NCI-H1048 (cell line): ENCODE results near the gene HECTD1.
"Not testable (repeated sequence)": the region's sequence is repeated elsewhere in the genome, so short reads cannot be mapped to it uniquely, and the experiment has no call there.

Experiments used
- DNase-seq: peaks from one replicate; lab custom pipeline; 2025; lab: John Stamatoyannopoulos, UW

The HECTD1 gene

DNA sequence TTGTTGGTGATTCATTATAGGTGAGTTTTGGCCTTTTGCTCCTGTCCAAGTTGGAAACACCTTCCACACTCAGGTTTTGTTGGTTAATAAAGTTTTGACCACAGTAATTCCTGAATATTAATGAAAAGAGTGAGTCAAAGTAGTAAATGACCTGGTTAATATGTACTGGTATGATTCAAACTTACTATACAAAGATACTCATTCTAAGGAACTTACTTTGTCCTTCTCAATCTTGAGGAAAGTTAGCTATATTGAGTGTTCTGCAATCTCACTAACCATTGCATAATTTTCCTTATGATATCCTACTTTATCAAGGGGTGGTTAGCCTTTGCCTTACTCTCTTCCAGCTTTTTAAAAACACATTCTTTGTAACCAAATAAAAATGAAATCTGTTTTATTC lies 20.9 kb upstream of the HECTD1 start:
- DNase-seq: no peak

DNA sequence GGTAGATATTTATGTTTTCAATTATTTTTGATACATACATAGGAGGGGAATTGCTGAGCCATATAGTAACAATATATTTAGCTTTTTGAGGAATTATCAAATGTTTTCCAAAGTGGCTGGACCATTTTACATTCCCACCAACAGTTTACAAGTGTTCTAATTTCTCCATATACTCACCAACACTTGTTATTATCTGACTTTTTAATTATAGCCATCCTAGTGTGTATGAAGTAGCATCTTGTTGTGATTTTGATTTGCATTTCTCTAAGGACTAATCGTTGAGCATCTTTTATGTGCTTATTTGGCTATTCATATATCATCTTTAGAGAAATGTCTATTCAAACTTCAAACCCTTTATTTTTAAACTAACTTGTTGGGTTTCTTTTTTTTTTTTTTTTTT lies 17.2 kb upstream of the HECTD1 start:
- DNase-seq: no peak

DNA sequence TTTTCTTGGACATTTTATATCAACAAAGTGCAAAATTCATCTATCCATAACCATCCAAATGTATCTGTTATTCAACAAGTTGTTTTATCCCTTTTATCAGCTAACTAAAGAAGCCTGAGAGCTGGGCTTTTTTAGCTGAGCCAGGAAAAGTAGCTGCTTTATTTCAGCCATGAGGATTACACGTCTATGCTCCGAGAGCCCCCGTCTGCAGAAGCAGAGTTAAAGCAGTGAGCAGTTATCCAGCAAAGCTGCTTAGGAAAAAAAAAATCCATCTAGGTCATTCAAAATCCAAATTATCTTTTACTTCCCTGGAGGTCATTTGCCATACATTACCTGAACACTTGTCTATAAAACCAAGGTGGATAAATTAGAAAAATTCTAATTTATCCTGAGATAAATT lies 15.7 kb upstream of the HECTD1 start:
- no peak for DNase-seq

DNA sequence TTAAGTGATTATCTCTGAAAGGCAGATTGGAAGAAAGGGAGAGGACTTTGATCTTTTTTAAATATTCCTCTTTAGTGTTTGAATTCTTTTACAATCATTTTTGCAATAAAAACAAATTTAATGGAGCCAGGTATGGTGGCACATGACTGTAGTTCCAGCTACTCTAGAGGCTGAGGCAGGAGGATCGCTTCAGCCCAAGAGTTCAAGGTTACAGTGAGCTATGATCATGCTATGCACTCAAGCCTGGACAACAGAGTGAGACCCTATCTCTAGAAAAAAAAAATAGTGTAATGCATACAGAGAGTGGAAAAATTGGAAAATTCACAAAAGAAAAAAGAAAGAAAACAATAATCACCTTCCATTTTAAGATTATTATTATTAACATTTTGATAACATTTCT lies 15.2 kb upstream of the HECTD1 start:
- no peak for DNase-seq

DNA sequence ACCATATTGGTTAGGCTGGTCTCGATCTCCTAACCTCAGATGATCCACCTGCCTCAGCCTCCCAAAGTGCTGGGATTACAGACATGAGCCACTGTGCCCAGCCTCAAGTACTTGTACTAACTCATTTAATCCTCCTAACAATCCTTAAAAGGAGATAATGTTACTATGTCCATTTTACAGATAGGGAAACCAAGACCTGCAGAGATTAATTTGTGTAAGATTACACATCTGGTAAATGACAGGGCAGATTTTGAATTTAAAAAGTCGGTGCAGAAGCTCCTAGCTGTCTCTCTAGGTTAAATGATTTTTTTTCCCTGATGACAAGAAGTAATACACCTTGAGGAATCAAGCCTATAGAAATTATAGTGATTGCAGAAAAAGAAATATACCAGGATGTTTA lies 13.7 kb upstream of the HECTD1 start:
- no peak for DNase-seq

DNA sequence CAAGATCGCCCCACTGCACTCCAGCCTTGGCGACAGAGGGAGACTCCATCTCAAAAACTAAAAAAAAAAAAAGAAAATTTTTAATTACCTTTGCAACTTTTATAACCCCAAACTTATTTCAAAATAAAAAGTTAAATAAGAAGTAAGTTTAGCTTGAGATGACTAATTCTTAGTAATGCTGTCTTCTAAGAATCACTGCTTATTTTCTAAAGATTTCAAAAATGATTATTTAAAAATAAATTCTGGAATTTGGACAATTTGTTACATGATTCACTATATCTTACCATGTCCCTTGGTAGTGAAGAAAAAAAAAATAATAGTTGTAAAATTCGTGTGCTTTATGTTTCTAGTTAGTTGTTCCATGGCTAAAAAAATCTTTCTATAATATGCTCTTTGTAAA lies 11.6 kb upstream of the HECTD1 start:
- no peak for DNase-seq

DNA sequence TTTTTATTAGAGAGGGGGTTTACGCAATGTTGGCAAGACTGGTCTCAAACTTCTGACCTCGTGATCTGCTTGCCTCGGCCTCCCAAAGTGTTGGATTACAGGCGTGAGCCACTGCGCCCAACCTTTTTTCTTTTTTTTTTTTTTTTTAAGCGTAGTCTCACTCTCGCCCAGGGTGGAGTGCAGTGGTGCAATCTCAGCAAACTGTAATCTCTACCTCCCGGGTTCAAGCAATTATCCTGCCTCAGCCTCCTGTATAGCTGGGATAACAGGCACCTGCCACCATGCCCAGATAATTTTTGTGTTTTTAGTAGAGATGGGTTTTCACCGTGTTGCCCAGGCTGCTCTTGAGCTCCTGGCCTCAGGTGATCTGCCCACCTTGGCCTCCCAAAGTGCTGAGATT lies 8.8 kb upstream of the HECTD1 start:
- no peak for DNase-seq

DNA sequence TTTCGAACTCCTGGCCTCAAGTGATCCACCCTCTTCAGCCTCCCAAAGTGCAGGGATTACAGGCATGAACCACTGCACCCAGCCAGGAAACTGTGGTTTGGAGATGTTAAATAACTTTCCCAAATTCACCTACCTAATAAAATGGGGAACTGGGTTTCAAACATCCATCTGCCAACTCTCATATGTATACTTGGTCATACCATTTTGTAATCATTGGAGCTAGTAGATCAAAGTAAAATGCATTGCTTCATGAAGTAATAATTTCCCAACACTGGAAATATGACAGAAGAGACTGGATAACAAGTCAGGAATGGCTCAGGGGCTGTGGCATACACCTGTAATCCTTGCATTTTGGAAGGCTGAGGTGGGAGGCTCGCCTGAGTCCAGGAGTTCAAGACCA lies 5.3 kb upstream of the HECTD1 start:
- DNase-seq: no peak

DNA sequence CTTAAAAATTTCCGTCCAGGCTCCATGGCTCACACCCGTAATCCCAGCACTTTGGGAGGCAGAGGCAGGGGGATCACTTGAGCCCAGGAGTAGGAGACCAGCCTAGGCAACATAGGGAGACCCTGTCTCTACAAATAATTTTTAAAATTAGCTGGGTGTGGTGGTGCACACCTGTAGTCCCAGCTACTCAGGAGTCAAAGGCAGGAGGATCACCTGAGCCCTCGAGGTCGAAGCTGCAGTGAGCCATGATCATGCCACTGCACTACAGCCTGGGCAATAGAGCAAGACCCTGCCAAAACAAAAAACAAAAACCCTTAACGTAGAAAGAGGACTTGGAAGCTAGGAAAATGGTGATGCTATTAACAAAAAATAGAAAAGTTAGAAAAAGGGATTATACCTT lies 2.0 kb upstream of the HECTD1 start:
- no peak for DNase-seq

DNA sequence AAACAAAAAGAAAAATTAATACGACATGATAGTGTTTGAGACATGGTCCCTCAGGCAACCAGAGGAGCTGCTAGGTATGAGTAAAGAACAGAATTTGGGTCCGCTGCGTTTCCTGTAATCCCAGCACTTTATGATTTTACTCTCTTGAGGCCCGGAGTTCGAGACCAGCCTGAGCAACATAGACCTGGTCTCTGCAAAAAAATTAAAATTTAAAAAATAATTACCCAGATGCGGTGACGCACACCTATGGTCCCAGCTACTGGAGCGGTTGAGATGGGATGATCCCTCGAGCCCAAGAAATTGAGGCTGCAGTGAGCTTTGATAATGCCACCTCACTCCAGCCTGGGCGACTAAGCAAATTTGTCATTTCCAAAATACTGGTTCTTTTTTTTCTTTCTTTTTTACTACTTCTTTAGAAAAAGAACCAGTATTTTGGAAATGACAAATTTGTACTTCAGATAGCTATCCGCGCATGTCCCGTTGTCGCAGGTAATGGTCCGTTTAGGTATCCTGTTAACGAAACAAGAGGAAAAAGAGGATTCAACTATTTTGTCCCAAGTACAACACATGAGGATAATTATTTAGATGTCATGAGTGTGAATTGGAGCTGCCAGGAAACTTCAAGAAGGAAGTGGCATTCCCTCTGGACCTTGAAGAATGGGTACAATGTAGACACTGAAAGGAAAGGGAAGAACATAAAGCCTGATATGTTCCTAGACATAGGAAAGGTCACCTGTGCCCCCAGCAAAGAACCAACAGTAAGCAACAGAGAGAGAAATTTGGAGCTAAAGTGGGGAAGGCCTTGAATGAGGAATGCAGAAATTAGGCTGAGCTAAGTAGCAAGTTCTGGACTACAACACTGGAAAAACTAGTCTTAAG lies 1.2 kb upstream of the HECTD1 start:
- no peak for DNase-seq

DNA sequence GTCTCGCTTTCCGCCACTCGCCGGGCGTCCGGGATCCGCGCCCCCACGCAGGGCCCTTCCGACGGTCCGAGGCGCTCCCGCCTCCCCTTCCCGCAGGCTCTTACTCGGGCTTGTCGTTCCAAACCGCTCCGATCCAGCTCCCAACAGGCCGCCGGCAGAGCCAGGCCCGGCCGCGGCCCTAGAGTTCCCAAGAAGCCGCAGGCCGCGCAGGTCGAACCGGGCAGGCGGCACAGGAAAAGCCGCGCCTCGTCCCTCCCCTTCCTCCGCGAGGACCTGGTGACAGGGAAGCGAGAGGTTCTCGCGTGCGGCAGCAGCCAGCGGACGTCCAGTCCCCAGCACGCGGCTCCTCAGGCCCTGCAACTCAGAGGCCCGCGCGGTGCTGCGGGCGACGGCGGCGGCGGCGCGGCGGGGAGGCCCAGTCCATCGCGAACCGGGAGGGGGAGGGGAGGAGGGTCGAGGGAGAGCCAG lies 272 bp downstream of the HECTD1 start:
- DNase-seq: peak; percentile 69

DNA sequence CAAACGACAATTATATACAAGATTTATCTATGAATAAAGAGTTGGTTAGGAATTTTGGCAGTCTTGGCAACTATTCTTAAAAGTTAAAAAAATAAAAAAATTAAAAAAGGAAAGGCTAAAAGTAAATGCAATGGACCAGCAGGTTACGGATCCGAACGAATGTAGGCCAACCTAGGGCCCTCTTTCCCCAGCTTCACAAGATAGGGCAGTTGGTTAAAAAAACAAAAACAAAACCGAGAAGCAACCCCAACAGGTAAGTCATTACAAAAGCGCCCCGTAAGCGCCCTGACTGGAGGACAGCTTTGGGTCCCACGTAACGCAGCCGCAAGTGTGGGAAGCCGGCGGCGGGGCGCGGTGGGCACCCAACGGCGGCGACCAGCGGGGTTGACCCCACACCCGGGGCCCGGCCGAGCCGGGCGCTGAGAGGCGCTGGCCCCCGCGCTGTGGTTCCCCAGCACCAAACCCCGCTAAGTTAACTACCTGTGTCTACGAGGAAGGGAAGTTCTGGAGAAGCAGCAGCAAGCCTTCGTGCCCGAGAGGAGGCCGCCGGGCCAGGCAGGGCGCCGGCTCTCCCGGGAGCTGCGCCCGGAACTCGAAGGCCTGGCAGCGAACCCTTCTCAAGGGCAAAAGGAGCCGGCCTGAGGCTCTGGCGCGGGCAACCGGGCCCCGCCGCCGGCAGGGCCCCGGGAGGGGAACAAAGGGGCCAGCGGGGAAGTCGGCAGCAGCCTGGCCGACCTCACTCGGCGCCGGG lies 882 bp downstream of the HECTD1 start:
- DNase-seq: no peak

DNA sequence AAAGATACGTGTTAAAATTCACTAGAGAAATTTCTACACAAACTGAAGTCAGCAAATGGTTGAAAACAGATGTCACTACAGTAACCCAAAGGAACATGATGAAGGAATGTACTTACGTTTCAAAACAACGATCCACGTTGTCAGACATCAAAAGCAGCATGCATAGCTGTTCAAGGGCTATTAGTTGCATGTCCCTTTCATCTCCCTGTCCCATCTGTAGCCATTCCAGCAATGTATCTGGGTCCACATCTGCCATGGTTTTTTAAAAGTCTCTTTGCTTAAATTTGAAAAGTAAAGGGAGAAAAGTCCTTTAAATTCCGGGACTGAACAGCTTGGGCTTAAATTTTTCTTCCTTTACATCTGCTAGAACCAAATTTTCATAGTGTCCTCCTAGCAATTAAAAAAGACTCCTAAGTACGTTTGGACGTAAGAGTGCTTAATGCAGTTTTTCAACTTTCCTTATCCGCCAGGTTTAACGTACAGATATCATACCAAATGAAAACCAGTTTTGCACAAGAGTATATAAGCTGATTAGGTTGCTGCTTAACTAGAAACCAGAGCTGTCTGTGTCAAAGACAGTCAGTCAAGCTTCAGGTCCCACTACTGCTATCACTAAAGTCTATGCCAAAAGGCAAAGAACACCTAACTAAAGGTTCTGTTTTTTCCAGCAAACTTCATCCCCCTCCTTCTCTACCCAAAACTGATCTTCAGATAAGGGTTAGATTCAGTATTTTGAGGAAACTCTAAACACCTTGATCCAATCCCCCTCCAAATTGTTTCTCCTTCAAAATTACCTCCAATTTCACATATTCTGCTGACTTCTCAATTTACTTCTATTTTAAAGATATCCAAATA lies 1.7 kb downstream of the HECTD1 start:
- no peak for DNase-seq

DNA sequence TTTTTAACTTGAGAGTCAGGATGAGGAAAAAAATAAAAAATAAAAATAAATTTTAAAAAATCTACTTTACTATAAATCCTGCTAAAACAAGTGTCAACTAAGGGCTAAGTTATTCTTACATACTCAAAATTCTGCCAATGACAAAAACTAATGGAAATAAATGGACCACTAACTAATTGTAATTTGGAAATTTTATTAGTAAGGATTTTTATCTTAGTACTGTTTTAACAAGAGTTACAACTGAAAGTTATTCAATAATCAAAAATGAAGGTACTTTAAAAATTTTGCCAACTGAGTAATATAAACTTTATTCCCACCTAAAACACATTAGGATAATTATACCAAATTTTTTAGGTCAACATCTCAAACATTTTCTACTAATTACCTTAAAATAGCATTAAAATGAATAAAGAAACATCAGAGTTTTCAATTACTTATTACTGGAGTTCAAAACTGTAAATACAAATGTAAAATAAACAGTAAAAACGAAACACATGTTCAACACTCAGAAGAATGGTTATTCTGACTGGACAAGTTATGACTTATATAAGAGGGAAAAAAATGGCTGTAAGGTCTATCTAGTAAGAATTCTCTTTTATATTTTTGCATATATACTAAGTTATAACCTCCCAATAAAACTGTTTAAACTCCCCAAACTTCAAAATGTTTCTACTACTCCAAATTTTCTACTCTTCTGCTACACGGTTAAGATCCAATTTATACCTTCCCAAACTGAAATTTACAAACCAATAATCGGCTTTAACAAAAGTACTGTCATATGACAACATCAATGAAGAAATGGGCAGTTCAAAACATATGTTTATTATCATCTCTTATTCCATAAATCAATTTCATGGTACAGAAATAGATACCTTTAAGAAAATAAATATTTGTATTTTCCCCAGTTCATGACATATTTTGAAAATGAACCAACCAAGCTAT lies 2.7 kb downstream of the HECTD1 start:
- no peak for DNase-seq

DNA sequence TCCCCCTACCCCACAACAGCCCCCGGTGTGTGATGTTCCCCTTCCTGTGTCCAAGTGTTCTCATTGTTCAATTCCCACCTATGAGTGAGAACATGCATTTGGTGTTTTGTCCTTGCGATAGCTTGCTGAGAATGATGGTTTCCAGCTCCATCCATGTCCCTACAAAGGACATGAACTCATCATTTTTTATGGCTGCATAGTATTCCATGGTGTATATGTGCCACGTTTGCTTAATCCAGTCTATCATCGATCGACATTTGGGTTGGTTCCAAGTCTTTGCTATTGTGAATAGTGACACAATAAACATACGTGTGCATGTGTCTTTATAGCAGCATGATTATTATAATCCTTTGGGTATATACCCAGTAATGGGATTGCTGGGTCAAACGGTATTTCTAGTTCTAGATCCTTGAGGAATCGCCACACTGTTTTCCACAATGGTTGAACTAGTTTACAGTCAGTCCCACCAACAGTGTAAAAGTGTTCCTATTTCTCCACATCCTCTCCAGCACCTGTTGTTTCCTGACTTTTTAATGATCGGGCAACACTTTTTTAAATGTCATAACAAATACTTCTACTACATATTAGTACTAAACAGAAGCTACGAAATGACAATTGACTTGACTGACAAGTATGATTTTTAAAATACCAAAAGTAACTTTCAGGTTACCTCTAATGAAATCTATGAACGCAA lies 3.5 kb downstream of the HECTD1 start:
- DNase-seq: not testable (repeated sequence)

DNA sequence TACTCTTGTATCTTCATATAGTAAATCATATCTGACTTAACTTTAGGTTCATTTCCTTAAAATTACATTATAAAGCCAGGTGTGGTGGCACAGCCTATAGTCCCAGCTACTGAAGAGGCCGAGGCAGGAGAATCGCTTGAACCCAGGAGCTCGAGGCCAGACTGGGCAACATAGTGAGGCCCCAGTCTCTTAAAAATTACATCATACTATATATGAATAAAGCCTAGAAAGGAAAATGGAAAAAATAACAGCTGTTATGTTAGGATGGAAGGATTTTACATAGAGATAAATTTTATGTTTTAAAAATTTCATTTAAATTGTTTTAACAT lies 4.2 kb downstream of the HECTD1 start:
- DNase-seq: no peak

DNA sequence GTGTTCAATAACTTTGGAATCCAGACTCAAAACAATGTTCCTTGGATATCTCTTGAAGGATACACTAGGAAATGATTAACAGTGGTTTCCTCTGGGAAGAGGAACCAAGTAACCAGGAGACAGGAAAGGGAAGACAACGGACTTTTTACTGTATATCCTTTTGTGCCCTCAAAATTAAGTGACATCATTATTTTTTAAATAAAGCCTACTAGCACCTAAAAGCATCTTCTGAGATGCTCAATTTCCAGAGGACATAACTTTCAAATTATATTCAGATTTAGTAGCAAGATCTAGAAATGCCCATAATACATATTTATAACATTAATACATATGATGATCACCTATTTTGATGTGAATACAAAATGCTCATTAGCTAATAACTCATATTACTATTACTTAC lies 6.5 kb downstream of the HECTD1 start:
- no peak for DNase-seq

DNA sequence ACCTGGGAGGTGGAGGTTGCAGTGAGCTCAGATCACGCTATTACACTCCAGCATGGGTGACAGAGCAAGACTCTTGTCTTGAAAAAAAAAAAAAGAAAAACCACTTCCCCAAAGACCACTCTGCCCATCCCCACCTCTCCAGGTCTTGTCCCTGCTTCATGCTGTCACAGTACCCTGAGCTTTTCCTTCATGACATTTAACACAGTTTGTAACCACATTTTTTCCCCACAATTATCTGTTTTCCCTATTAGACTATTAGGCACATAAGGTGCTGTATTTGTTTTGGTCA lies 6.9 kb downstream of the HECTD1 start:
- no peak for DNase-seq

DNA sequence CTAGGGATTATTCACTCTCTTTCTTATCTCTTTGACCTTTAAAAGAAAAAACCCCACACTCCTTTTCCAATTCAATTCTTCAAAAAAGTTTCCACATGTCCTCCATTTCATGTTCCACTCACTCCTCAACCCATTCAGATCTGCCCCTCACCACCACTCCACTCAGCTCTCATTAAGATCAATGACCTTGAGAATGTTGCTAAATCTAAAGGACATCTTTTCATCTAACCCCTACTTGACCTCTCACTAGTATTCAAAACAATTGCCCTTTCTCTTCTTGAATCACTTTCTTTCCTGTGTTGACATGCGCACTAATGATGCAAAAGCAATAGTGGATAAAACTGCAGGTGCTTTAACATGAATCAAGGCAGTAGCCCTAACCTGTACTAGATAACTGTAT lies 9.9 kb downstream of the HECTD1 start:
- no peak for DNase-seq

DNA sequence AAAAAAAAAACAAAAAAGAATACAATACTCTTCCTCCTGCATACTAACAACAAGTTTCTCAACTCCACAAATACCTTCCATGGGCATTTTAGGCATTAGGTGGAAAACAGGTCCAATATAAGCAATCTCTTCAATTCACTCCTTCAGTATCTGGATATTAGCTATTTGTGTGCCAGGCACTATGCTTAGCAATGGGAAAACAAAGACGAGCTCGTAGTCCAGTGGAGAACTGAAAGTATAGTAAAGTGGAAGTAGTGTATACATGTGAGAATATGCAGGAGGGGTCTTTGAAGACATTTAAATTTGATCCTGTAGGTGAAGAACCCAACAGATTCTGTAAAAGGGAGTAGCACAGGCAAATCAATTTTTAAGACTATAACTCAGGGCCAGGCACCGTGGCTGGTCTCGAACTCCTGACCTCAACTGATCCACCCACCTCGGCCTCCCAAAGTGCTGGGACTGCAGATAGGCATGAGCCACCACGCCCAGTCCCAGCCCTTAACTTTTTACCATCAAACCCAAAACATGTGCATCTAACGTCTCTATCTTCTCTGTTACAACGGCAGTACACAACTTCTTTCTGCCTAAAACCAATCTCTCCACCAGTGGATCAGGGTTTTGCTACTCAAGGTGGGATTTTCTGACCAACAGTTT lies 10.6 kb downstream of the HECTD1 start:
- no peak for DNase-seq

DNA sequence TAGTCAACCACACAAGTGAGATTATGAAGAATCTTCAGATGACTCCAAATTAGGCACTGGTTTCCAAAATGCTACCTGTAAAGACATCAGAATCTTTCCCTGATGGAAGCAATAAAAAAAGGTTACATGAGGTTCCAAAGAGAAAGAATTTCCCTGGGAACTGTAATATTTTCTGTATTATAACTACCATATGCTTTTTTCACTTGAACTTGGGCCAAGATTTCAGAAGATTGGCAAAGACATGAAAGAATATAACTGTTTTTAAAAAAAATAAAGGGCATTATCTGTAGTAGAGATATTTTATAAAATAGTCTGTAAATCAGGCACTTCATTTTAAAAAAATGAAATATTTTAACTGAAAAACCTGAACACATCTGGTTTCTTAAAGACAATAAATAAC lies 12.9 kb downstream of the HECTD1 start:
- no peak for DNase-seq
